OCI-LY3 (cell line): ENCODE measurements around the gene DOK4.

Source experiments
- H2AFZ ChIP-seq: fragments of 200-600, 300-600 bp; shearing (Covaris generic); 2 replicates; pipeline ENCODE4 v1.6.0; 2014; ENCODE audit warnings: antibody characterized with exemption, low read depth, low read length
- H3K27ac ChIP-seq: fragments of 200-600, 300-600 bp; sonication (generic); 2 replicates; pipeline ENCODE4 v1.5.1; 2014; ENCODE audit warnings: mild to moderate bottlenecking, low read length, moderate library complexity, mixed read lengths
- H3K27me3 ChIP-seq: fragments of 200-600, 300-600 bp; sonication (generic); 2 replicates; pipeline ENCODE4 v1.6.1; 2014; ENCODE audit warnings: low read depth, low read length, mixed read lengths
- H3K36me3 ChIP-seq: fragments of 200-600, 300-600 bp; sonication (generic); replicated peaks from 2 replicates; pipeline ENCODE3; 2014; ENCODE audit warnings: low read depth, low read length, mixed read lengths
- H3K4me1 ChIP-seq: fragments of 300-600, 200-600 bp; sonication (generic); 2 replicates; pipeline ENCODE4 v1.6.1; 2014; ENCODE audit warnings: low read length, mixed read lengths
- H3K4me2 ChIP-seq: fragments of 200-600, 300-600 bp; sonication (generic); 2 replicates; pipeline ENCODE4 v1.6.1; 2014; ENCODE audit warnings: low read length, mixed read lengths
- H3K4me3 ChIP-seq: fragments of 300-600, 200-600 bp; sonication (generic); 2 replicates; pipeline ENCODE4 v1.5.1; 2014; ENCODE audit warnings: antibody characterized with exemption, mild to moderate bottlenecking, low read length, moderate library complexity
- H3K79me2 ChIP-seq: fragments of 300-600, 200-600 bp; shearing (Covaris generic); 2 replicates; pipeline ENCODE4 v1.6.1; 2014; ENCODE audit warnings: mild to moderate bottlenecking, low read length, mixed read lengths
- H3K9ac ChIP-seq: fragments of 300-600, 200-600 bp; shearing (Covaris generic); 2 replicates; pipeline ENCODE4 v1.6.0; 2014; ENCODE audit warnings: mild to moderate bottlenecking, low read length, moderate library complexity
- H3K9me3 ChIP-seq: fragments of 200-600, 300-600 bp; shearing (Covaris generic); 2 replicates; pipeline ENCODE4 v1.6.1; 2014; ENCODE audit warnings: low read length, mixed read lengths; ENCODE audit not compliant: insufficient read depth
- H4K20me1 ChIP-seq: fragments of 200-600, 300-600 bp; sonication (generic); 2 replicates; pipeline ENCODE4 v1.6.1; 2016; ENCODE audit warnings: low read length, mixed read lengths; ENCODE audit not compliant: insufficient read depth
- EZH2phosphoT487 ChIP-seq: fragments of 200-600 bp; shearing (Covaris generic); IDR thresholded peaks from 2 replicates; pipeline ENCODE4 v1.6.1; 2018; ENCODE audit warnings: antibody characterized with exemption, mixed run types, low read depth
- TF ChIP-seq, protein P1 (sequence below): fragments of 200-600, 300-600 bp; sonication (generic); IDR thresholded peaks from 2 replicates; pipeline ENCODE4 v1.5.1; 2014; ENCODE audit warnings: antibody characterized with exemption, low read length, low read depth

Gene DOK4

DNA sequence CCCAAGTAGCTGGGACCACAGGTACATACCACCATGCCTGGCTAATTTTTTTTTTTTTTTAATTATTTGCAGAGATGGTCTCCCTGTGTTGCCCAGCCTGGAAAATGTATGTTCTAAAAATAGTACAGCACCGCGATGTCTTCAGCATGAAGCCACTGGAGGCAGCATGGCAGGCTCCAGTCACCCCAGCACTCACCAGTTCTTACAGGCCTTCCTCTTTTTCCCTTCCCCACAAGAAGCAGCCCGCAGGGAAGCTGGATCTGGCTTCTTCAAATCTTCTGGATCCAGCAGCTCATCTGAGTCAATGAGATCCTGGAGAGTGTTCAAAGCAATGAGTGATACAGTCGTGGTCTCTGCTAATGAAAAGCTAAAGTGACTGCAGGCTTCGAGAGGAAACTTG lies 55.3 kb downstream of the DOK4 start:
- Histone ChIP-seq H3K79me2 (no peaks in the 10 kb centered on the region), H3K4me2 (no peak overlapping the region), H3K4me1 (no peaks in the 10 kb centered on the region), H3K27me3 (no peaks in the 10 kb centered on the region), H3K27ac (no peak overlapping the region), H2AFZ (no peak overlapping the region), H3K9me3 (no peaks in the 10 kb centered on the region), H3K9ac (no peak overlapping the region), H4K20me1 (no peaks in the 10 kb centered on the region), H3K36me3 (peaks cover 50% of the 10 kb centered on the region), H3K4me3 (no peak overlapping the region)
- no peak for TF ChIP-seq EZH2phosphoT487
- TF ChIP-seq, protein P1, sequence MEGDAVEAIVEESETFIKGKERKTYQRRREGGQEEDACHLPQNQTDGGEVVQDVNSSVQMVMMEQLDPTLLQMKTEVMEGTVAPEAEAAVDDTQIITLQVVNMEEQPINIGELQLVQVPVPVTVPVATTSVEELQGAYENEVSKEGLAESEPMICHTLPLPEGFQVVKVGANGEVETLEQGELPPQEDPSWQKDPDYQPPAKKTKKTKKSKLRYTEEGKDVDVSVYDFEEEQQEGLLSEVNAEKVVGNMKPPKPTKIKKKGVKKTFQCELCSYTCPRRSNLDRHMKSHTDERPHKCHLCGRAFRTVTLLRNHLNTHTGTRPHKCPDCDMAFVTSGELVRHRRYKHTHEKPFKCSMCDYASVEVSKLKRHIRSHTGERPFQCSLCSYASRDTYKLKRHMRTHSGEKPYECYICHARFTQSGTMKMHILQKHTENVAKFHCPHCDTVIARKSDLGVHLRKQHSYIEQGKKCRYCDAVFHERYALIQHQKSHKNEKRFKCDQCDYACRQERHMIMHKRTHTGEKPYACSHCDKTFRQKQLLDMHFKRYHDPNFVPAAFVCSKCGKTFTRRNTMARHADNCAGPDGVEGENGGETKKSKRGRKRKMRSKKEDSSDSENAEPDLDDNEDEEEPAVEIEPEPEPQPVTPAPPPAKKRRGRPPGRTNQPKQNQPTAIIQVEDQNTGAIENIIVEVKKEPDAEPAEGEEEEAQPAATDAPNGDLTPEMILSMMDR = no peak

DNA sequence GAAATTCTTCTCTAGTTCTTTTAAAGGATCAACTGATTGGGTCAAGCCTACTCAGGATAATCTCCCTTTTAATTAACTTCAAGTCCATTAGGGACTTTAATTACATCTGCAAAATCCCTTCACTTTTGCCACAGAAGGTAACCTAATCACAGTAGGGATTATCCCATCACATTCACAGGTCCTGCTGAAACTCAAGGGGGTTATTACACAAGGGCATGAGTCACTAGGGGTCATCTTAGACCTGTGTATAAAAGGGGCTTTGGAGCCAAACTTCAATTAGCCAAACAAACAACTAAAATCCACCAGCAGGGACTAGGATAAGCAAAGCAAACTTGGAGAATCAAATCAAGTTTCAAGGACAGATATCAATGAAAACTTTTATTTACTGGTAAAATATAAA lies 58.5 kb downstream of the DOK4 start:
- Histone ChIP-seq H3K4me3 (no peak overlapping the region), H3K27ac (no peak overlapping the region), H3K27me3 (no peaks in the 10 kb centered on the region), H4K20me1 (no peaks in the 10 kb centered on the region), H3K4me1 (no peaks in the 10 kb centered on the region), H3K36me3 (peaks cover 25% of the 10 kb centered on the region), H2AFZ (no peak overlapping the region), H3K9ac (no peak overlapping the region), H3K79me2 (no peaks in the 10 kb centered on the region), H3K9me3 (no peaks in the 10 kb centered on the region), H3K4me2 (no peak overlapping the region)
- TF ChIP-seq EZH2phosphoT487 = no peak
- TF ChIP-seq, protein P1 = no peak

DNA sequence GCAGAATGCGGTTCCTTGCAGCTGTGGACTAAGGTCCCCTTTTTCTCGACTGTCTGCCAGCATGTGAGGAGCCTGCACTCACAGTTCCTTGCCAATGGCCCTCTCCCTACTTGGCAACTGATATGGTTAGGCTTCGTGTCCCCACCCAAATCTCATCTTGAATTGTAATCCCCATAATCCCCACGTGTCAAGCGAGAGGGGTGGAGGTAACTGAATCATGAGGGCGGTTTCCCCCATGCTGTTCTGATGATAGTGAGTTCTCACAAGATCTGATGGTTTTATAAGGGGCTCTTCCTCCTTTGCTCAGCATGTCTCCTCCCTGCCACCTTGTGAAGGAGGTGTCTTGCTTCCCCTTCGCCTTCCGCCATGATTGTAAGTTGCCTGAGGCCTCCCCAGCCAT lies 59.0 kb downstream of the DOK4 start:
- Histone ChIP-seq H3K27me3 (no peaks in the 10 kb centered on the region), H3K9me3 (no peaks in the 10 kb centered on the region), H3K27ac (no peak overlapping the region), H2AFZ (no peak overlapping the region), H3K79me2 (no peaks in the 10 kb centered on the region), H3K9ac (no peak overlapping the region), H3K4me2 (no peak overlapping the region), H4K20me1 (no peaks in the 10 kb centered on the region), H3K4me3 (no peak overlapping the region), H3K4me1 (peaks cover 4% of the 10 kb centered on the region), H3K36me3 (peaks cover 20% of the 10 kb centered on the region)
- no peak for TF ChIP-seq EZH2phosphoT487
- TF ChIP-seq, protein P1 = no peak

DNA sequence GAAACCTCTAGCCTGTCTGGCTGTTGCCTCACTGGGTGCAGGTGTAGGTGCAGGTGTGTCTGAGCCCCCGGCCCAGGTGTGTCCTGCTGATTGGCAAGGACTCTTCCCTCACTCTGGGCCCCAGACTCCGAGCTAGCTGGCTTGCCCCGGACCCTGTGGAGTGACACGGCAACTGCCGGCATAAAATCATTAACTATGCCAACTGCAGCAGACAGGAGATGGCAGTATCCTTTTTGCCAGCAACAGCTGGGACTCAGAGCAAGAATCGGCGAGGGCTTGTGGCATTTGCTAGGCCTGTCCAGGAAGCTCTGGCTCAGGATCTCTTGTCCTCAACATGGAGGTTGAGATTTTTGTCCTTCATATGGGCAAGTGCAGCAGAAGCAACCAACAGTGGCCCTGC lies 59.9 kb downstream of the DOK4 start:
- Histone ChIP-seq H3K36me3 (peaks cover 19% of the 10 kb centered on the region), H3K9me3 (no peaks in the 10 kb centered on the region)

More for the DNA sequence above, 59.9 kb downstream of the DOK4 start:
- no peaks in the 10 kb centered on the region for H3K27me3 ChIP-seq
- no peak for TF ChIP-seq EZH2phosphoT487
- TF ChIP-seq, protein P1 = no peak
- H3K79me2 ChIP-seq = no peaks in the 10 kb centered on the region
- no peak overlapping the region for H3K4me3 ChIP-seq
- H3K9ac ChIP-seq = no peak overlapping the region
- H2AFZ ChIP-seq = no peak overlapping the region
- no peaks in the 10 kb centered on the region for H4K20me1 ChIP-seq
- no peak overlapping the region for H3K4me2 ChIP-seq
- no peak overlapping the region for H3K27ac ChIP-seq
- peaks cover 9% of the 10 kb centered on the region for H3K4me1 ChIP-seq
